Measurements from ENCODE around the gene STOX2. TPM values are rescaled to one million over a fixed set of nuclear protein-coding genes. Genes with fewer than 3 reads are reported as not detected.

Gene STOX2
- total RNA-seq, 1 donor from 2014 or later = not detected

DNA sequence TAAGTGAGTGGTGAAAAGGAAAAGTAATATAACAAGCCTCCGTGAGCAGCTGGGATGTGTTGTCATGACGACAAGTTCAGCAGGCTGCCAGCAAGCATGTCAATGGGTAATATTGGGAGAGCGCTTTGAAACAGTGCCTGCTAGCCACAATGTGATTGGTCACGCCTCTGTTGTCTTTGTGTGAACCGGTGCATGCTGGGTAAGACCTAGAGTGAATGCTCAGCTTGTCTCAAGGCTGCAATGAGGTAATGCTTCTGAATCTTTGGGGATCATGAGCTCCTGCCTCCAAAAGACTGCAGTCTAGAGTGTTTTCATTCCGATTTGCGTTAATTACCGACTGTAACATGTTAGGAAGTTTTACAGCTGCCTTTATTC lies 54.9 kb downstream of the STOX2 start:
- Mint-ChIP-seq H3K4me3 (no peak overlapping the region), H3K36me3 (ENCODE audit: low read depth) (no peaks in the 10 kb centered on the region), H3K9me3 (no peaks in the 10 kb centered on the region), H3K27me3 (ENCODE audit: insufficient read depth) (no peaks in the 10 kb centered on the region), H3K4me1 (ENCODE audit: low read depth) (no peaks in the 10 kb centered on the region), H3K27ac (no peak overlapping the region)
- DNase-seq (ENCODE audit: low spot score) = no peak
- intact Hi-C loops (cut with micrococcal nuclease) = no loop called here

DNA sequence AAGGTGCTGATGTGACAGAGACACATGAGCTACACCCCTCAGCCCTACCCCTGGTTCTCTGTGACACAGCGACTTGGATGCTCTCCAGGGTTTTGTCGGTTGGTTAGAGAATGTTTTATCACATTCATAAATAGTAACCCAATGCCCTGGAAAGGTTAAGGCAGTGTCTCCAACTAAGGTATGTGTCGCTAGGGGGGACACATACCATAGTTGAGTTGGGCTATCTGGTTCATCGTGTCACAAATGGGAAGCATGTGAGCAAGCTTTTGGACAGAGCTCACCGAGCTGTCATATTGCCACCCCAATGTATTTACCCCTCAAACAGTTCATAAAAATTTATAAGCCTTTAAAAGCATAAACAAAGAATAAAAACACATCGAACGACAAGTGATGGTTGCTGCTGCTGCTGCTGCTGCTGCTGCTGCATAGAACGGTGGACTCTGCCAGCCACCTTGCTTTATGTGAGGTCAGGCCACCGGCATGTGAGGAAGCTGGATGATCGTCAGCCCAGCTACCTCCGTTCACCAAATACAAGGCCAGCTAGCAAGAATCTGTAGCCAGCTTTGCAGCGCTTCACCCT lies 55.9 kb downstream of the STOX2 start:
- Mint-ChIP-seq H3K27ac (no peak overlapping the region), H3K27me3 (ENCODE audit: insufficient read depth) (peaks cover 9% of the 10 kb centered on the region), H3K4me1 (ENCODE audit: low read depth) (no peaks in the 10 kb centered on the region), H3K9me3 (no peaks in the 10 kb centered on the region), H3K36me3 (ENCODE audit: low read depth) (no peaks in the 10 kb centered on the region), H3K4me3 (no peak overlapping the region)
- intact Hi-C loops (cut with micrococcal nuclease) = no loop called here
- DNase-seq (ENCODE audit: low spot score) = no peak

- no peaks in the 10 kb centered on the region for H3K4me1 Mint-ChIP-seq (ENCODE audit: low read depth)
- H3K4me3 Mint-ChIP-seq = no peak overlapping the region
- DNase-seq (ENCODE audit: low spot score) = no peak
- no peaks in the 10 kb centered on the region for H3K9me3 Mint-ChIP-seq
- intact Hi-C loops (cut with micrococcal nuclease) = no loop called here
- no peaks in the 10 kb centered on the region for H3K36me3 Mint-ChIP-seq (ENCODE audit: low read depth)
- H3K27ac Mint-ChIP-seq = no peak overlapping the region
- H3K27me3 Mint-ChIP-seq (ENCODE audit: insufficient read depth) = peaks cover 14% of the 10 kb centered on the region
These were observed 56.7 kb downstream of the STOX2 start for GRCh38 chr4:183961795-183962194.

DNA sequence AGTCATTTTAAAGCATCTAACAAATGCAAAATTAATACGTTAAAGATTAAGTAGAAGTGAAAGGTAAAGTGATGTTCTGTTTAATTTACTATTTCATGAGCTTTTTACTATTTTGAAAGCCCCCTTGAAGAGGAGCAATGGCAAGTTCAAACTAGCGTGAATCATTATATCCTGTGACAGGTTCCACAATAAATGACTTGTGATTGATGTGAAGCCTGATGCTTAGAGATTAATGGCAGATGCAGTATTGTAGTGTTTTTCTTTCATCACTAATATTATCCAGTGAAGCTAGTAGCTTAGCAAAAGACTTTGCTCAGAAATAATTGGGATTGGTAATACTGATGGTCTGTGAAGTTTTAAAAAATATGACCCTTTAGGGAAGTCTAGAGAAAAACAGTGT lies 57.3 kb downstream of the STOX2 start:
- peaks cover 14% of the 10 kb centered on the region for H3K27me3 Mint-ChIP-seq (ENCODE audit: insufficient read depth)
- intact Hi-C loops (cut with micrococcal nuclease) = no loop called here
- H3K27ac Mint-ChIP-seq = no peak overlapping the region
- DNase-seq (ENCODE audit: low spot score) = no peak
- H3K36me3 Mint-ChIP-seq (ENCODE audit: low read depth) = no peaks in the 10 kb centered on the region
- no peak overlapping the region for H3K4me3 Mint-ChIP-seq
- H3K4me1 Mint-ChIP-seq (ENCODE audit: low read depth) = no peaks in the 10 kb centered on the region
- H3K9me3 Mint-ChIP-seq = no peaks in the 10 kb centered on the region

DNA sequence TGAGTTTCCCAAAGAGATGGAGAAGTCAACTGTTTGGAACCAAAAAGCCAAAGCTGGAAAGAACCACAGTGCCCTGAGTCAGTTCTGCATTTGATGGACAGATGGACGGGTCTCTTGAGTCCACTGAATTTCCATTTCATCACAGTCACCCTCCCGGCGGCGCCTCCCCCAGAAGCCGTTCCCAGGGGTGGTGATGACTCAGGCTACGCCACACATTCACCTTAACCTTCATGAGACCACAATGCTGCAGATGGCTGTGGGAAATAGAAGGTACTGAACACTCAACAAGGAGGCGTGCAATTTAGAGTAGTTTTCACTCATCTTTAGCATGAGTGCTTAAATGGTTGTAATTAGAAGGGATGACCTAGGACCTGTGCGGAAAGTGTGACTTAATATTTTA lies 61.3 kb downstream of the STOX2 start:
- intact Hi-C loops (cut with micrococcal nuclease) = no loop called here
- H3K36me3 Mint-ChIP-seq (ENCODE audit: low read depth) = no peaks in the 10 kb centered on the region

DNA sequence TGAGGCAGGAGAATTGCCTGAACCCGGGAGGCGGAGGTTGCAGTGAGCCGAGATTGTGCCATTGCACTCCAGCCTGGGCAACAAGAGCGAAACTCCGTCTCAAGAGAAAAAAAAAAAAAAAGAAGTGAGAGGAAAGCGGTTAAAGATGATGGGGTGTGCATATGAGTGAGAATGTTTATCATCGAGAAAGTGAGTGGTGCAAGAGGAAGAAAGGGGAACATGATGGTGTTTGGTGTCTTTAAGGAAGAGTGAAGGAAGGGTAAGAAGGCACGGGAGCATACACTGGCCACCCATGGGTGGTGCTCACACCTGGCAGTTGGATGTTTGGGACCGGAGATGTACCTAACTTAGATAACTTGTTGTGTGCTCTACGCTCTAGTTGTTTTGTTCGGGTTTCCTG lies 62.2 kb downstream of the STOX2 start:
- intact Hi-C loops (cut with micrococcal nuclease) = no loop called here
- H3K36me3 Mint-ChIP-seq (ENCODE audit: low read depth) = no peaks in the 10 kb centered on the region
- H3K9me3 Mint-ChIP-seq = no peaks in the 10 kb centered on the region
- no peak for DNase-seq (ENCODE audit: low spot score)
- no peak overlapping the region for H3K27ac Mint-ChIP-seq
- no peak overlapping the region for H3K4me3 Mint-ChIP-seq
- H3K4me1 Mint-ChIP-seq (ENCODE audit: low read depth) = no peaks in the 10 kb centered on the region
- peaks cover 14% of the 10 kb centered on the region for H3K27me3 Mint-ChIP-seq (ENCODE audit: insufficient read depth)

More for the DNA sequence above, 61.3 kb downstream of the STOX2 start:
- Mint-ChIP-seq H3K9me3 (no peaks in the 10 kb centered on the region), H3K4me3 (no peak overlapping the region), H3K27me3 (ENCODE audit: insufficient read depth) (peaks cover 14% of the 10 kb centered on the region), H3K4me1 (ENCODE audit: low read depth) (no peaks in the 10 kb centered on the region), H3K27ac (no peak overlapping the region)
- DNase-seq (ENCODE audit: low spot score) = no peak

GRCh38 chr4:183968502-183968901 lies 63.4 kb downstream of the STOX2 start:
- no peak overlapping the region for H3K4me3 Mint-ChIP-seq
- no peaks in the 10 kb centered on the region for H3K4me1 Mint-ChIP-seq (ENCODE audit: low read depth)
- no peak overlapping the region for H3K27ac Mint-ChIP-seq
- H3K27me3 Mint-ChIP-seq (ENCODE audit: insufficient read depth) = peaks cover 14% of the 10 kb centered on the region
- H3K36me3 Mint-ChIP-seq (ENCODE audit: low read depth) = no peaks in the 10 kb centered on the region
- intact Hi-C loops (cut with micrococcal nuclease) = no loop called here
- no peak for DNase-seq (ENCODE audit: low spot score)
- H3K9me3 Mint-ChIP-seq = peaks cover 5% of the 10 kb centered on the region

DNA sequence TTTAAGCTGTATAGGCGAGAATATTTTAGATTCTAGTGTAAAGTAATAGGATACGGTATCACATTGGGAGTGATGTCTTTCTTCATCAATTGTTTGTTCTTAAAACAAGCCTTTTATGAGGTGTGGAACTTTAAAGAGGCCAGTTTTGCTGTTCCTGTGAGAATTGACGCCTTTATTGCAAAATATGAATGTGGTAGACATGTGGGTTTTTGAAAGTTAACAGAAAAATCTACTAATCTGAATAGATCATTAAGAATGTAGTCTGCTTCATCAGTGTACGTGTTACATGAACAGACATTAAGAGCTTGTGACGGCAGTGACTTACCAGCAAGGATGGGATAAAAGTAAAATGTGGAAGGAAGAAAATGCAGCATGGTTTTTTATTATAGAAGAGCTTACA lies 63.8 kb downstream of the STOX2 start:
- Mint-ChIP-seq H3K27me3 (ENCODE audit: insufficient read depth) (peaks cover 14% of the 10 kb centered on the region), H3K4me1 (ENCODE audit: low read depth) (no peaks in the 10 kb centered on the region), H3K4me3 (no peak overlapping the region), H3K27ac (no peak overlapping the region), H3K9me3 (peaks cover 7% of the 10 kb centered on the region), H3K36me3 (ENCODE audit: low read depth) (no peaks in the 10 kb centered on the region)
- DNase-seq (ENCODE audit: low spot score) = no peak
- intact Hi-C loops (cut with micrococcal nuclease) = no loop called here

DNA sequence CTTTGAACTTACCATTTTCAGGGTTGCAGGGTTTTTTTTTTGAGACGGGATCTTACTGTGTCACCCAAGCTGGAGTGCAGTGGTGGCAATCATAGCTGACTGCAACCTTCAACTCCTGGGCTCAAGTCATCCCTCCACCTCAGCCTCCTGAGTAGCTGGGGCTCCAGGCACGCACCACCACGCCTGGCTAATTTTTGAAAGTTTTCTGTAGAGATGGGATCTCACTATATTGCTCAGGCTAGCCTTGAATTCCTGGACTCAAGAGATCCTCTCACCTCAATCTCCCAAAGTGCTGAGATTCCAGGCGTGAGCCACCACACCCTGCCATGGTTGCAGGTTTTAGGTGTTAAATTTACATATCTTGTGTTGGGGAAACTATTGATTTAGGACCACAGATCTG lies 64.5 kb downstream of the STOX2 start:
- Mint-ChIP-seq H3K27ac (no peak overlapping the region), H3K27me3 (ENCODE audit: insufficient read depth) (peaks cover 14% of the 10 kb centered on the region), H3K4me1 (ENCODE audit: low read depth) (no peaks in the 10 kb centered on the region), H3K4me3 (no peak overlapping the region), H3K36me3 (ENCODE audit: low read depth) (no peaks in the 10 kb centered on the region), H3K9me3 (peaks cover 14% of the 10 kb centered on the region)
- no peak for DNase-seq (ENCODE audit: low spot score)
- intact Hi-C loops (cut with micrococcal nuclease) = no loop called here

DNA sequence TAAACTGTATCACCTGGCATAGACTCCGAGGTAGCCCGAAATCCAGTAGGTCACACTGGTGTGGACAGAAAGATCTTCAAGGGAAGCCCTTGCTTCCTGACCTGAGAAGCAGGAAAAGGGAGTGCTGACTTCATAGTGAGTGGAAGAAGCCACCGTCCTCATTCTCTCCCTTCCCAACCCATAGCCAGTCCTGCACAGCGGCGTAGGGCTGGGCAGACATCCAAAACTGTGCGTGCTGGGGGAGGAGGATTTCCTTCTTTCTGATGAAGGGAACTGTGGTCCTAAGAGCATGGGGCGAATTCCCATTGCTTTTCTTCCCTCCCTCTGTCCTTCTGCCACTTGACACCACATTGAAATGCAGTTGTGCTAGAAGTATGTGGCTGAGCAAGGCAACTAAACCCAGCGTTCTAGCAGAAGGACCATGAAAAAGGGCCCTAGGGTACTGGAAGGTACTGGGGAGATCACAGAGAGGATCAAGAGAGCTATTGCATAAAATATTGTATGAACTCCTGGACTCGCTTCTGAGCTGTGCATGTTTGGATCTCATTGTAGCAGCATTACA lies 66.9 kb downstream of the STOX2 start:
- Mint-ChIP-seq H3K9me3 (peaks cover 15% of the 10 kb centered on the region), H3K27ac (no peak overlapping the region), H3K36me3 (ENCODE audit: low read depth) (no peaks in the 10 kb centered on the region), H3K4me3 (no peak overlapping the region), H3K4me1 (ENCODE audit: low read depth) (no peaks in the 10 kb centered on the region), H3K27me3 (ENCODE audit: insufficient read depth) (peaks cover under 1% of the 10 kb centered on the region)
- DNase-seq (ENCODE audit: low spot score) = no peak
- intact Hi-C loops (cut with micrococcal nuclease) = no loop called here

- intact Hi-C loops (cut with micrococcal nuclease) = no loop called here
- DNase-seq (ENCODE audit: low spot score) = no peak
- Mint-ChIP-seq H3K4me3 (no peak overlapping the region), H3K36me3 (ENCODE audit: low read depth) (no peaks in the 10 kb centered on the region), H3K9me3 (peaks cover 15% of the 10 kb centered on the region), H3K4me1 (ENCODE audit: low read depth) (no peaks in the 10 kb centered on the region), H3K27me3 (ENCODE audit: insufficient read depth) (peaks cover 7% of the 10 kb centered on the region), H3K27ac (no peak overlapping the region)
These were observed 72.6 kb downstream of the STOX2 start for GRCh38 chr4:183977707-183978106.

DNA sequence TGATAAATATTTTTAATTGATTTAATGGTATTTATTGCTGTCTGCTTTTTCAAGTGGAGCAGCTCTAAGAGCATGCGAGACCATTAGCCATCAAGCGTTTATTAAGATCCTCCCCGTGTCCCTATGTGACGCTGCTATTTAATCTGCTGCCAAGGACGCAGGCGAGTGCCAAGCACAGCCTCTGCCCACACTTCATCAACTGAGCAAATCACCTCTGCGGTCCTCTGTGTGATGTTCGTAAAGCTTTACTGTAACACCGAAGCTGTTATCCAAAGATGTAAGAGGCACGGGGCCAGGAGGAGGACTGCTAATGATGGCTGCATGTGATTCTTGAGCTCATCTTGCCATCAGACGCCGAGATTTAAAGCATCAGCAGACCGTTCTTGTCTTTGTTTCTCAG lies 79.5 kb downstream of the STOX2 start:
- H3K4me3 Mint-ChIP-seq = no peak overlapping the region

GRCh38 chr4:183985786-183986185 lies 80.7 kb downstream of the STOX2 start:
- no peaks in the 10 kb centered on the region for H3K4me1 Mint-ChIP-seq (ENCODE audit: low read depth)
- no peaks in the 10 kb centered on the region for H3K36me3 Mint-ChIP-seq (ENCODE audit: low read depth)
- H3K9me3 Mint-ChIP-seq = no peaks in the 10 kb centered on the region
- DNase-seq (ENCODE audit: low spot score) = no peak
- no peak overlapping the region for H3K27ac Mint-ChIP-seq
- intact Hi-C loops (cut with micrococcal nuclease) = no loop called here
- H3K27me3 Mint-ChIP-seq (ENCODE audit: insufficient read depth) = peaks cover 8% of the 10 kb centered on the region
- no peak overlapping the region for H3K4me3 Mint-ChIP-seq

More for the DNA sequence above, 79.5 kb downstream of the STOX2 start:
- peaks cover 2% of the 10 kb centered on the region for H3K27me3 Mint-ChIP-seq (ENCODE audit: insufficient read depth)
- intact Hi-C loops (cut with micrococcal nuclease) = no loop called here
- H3K36me3 Mint-ChIP-seq (ENCODE audit: low read depth) = no peaks in the 10 kb centered on the region
- H3K4me1 Mint-ChIP-seq (ENCODE audit: low read depth) = no peaks in the 10 kb centered on the region
- H3K27ac Mint-ChIP-seq = no peak overlapping the region
- no peaks in the 10 kb centered on the region for H3K9me3 Mint-ChIP-seq
- no peak for DNase-seq (ENCODE audit: low spot score)
